ENCODE measurements around the gene IFNLR1. TPM values are rescaled to one million over a fixed set of nuclear protein-coding genes. Genes with fewer than 3 reads are reported as not detected.

IFNLR1 gene
- total RNA-seq, 1 experiment from 2014 or later, result 9.6 TPM

DNA sequence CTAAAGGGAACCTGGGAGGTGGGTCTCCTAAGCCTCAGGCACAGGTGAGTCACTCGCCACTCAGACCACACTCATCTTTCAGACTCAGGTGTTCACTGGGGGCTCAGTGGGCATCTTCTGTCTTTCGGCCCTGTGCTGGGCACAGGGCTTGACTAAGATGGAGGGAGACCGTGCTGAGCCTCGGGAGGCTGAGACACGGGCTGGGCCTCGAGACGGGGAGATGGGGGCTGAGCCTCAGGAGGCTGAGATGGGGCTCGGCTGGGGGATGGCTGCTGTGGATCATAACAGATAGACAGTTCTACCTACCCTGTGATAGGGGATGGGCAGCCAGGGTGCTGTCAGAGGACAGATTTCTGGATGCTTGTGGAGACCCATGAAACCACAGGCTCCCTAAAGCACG lies 15.5 kb upstream of the IFNLR1 start:
- Histone ChIP-seq H3T11ph (ENCODE audit: low read length) (no peak overlapping the region), H2BK20ac (ENCODE audit: low read depth, low read length, poor library complexity, severe bottlenecking) (no peak overlapping the region), H2BK5ac (ENCODE audit: insufficient read length, low read length) (no peak overlapping the region), H3K9ac (ENCODE audit: extremely low read depth, insufficient read length, low read length) (no peak overlapping the region), H3K4me2 (ENCODE audit: insufficient read depth, insufficient read length, low read length) (no peak overlapping the region), H2BK120ac (ENCODE audit: low read depth, low read length, poor library complexity, severe bottlenecking) (no peak overlapping the region), H3K9me3 (ENCODE audit: control insufficient read depth, low read depth, low read length) (no peaks in the 10 kb centered on the region), H3K14ac (ENCODE audit: insufficient read depth, low read length) (no peak overlapping the region), H4K5ac (ENCODE audit: insufficient read length, low read depth, low read length) (no peak overlapping the region), H3K23ac (ENCODE audit: insufficient read length, low read depth, low read length) (no peak overlapping the region), H4K20me1 (ENCODE audit: control insufficient read depth, insufficient read depth, insufficient read length) (no peaks in the 10 kb centered on the region), H3K27ac (ENCODE audit: insufficient read length, low read depth, low read length) (no peak overlapping the region), H4K8ac (replicated peaks; ENCODE audit: insufficient read length, low read depth, low read length) (no peak overlapping the region), H3K4me1 (ENCODE audit: insufficient read depth, low read length) (no peaks in the 10 kb centered on the region; the same call in 1 of the 2 replicates), H3K18ac (ENCODE audit: insufficient read length, low read depth, low read length) (no peak overlapping the region), H3K4ac (ENCODE audit: low read depth, low read length) (no peak overlapping the region), H3K79me2 (ENCODE audit: insufficient read depth, low read length) (no peaks in the 10 kb centered on the region), H3K79me1 (ENCODE audit: insufficient read depth, low read depth, low read length, poor library complexity, severe bottlenecking) (no peaks in the 10 kb centered on the region), H2BK15ac (ENCODE audit: low read depth, low read length) (no peak overlapping the region), H3K56ac (ENCODE audit: insufficient read length, low read depth, low read length) (no peak overlapping the region), H3K27me3 (ENCODE audit: insufficient read depth, low read length) (no peaks in the 10 kb centered on the region), H3K23me2 (ENCODE audit: insufficient read length, low read depth, low read length, poor library complexity, severe bottlenecking) (no peaks in the 10 kb centered on the region), H4K91ac (ENCODE audit: insufficient read length, low read depth, low read length) (no peak overlapping the region), H2AFZ (ENCODE audit: low read length) (no peak overlapping the region), H2BK12ac (ENCODE audit: insufficient read length, low read depth, low read length) (no peak overlapping the region), H2AK5ac (ENCODE audit: insufficient read length, low read length) (no peak overlapping the region)
- Mint-ChIP-seq H3K9me3 (no peaks in the 10 kb centered on the region), H3K36me3 (ENCODE audit: insufficient read depth in 1 of 3, low read depth in 3 of 3) (no peaks in the 10 kb centered on the region), H3K27ac (no peak overlapping the region), H3K4me3 (no peak overlapping the region), H3K4me1 (peaks cover 17 to 28% of the 10 kb centered on the region in 2 experiments), H3K27me3 (ENCODE audit: low read depth) (no peaks in the 10 kb centered on the region)
- DNase-seq, result no peak
- WGBS (ENCODE audit: extremely low coverage, insufficient read length, low lambda C conversion rate), result no CpG with 5 or more reads among the region's 9 CpGs
- TF ChIP-seq, protein P1, sequence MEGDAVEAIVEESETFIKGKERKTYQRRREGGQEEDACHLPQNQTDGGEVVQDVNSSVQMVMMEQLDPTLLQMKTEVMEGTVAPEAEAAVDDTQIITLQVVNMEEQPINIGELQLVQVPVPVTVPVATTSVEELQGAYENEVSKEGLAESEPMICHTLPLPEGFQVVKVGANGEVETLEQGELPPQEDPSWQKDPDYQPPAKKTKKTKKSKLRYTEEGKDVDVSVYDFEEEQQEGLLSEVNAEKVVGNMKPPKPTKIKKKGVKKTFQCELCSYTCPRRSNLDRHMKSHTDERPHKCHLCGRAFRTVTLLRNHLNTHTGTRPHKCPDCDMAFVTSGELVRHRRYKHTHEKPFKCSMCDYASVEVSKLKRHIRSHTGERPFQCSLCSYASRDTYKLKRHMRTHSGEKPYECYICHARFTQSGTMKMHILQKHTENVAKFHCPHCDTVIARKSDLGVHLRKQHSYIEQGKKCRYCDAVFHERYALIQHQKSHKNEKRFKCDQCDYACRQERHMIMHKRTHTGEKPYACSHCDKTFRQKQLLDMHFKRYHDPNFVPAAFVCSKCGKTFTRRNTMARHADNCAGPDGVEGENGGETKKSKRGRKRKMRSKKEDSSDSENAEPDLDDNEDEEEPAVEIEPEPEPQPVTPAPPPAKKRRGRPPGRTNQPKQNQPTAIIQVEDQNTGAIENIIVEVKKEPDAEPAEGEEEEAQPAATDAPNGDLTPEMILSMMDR (conservative IDR thresholded peaks at IDR 0.05), result no peak

Data from H9 (cell line).